Calu3 (cell line): Measurements from ENCODE around the gene CMIP. TPM values are rescaled to one million over a fixed set of nuclear protein-coding genes. Genes with fewer than 3 reads are reported as not detected.

Source experiments
- BruUV-seq: library from RNA; stranded (reverse); fragments of 400-500 nt; replicated peaks from 2 replicates; lab custom pipeline; 2021; lab: Mats Ljungman, UMichigan
- CTCF ChIA-PET: fragments of 300-600 bp; sonication (Branson Sonifier 250); formaldehyde crosslinking; loops from one replicate; lab custom pipeline; 2022; ENCODE audit warnings: antibody characterized with exemption; lab: Charles Lee
- DNase-seq: peaks from one replicate; pipeline ENCODE4 v3.0.0; 2022
- H3K27ac Mint-ChIP-seq: one replicate; pipeline ENCODE4 v1.8.0; 2022; ENCODE audit warnings: mixed read lengths; ENCODE audit not compliant: unreplicated experiment
- H3K27me3 Mint-ChIP-seq: one replicate; pipeline ENCODE4 v1.8.0; 2022; ENCODE audit warnings: mixed read lengths; ENCODE audit not compliant: unreplicated experiment
- H3K36me3 Mint-ChIP-seq: one replicate; pipeline ENCODE4 v1.8.0; 2022; ENCODE audit warnings: mild to moderate bottlenecking, moderate library complexity, mixed read lengths; ENCODE audit not compliant: insufficient read depth, unreplicated experiment
- H3K4me1 Mint-ChIP-seq: one replicate; pipeline ENCODE4 v1.8.0; 2022; ENCODE audit warnings: mild to moderate bottlenecking, low read depth, mixed read lengths; ENCODE audit not compliant: unreplicated experiment
- H3K4me3 Mint-ChIP-seq: one replicate; pipeline ENCODE4 v1.8.0; 2022; ENCODE audit warnings: mild to moderate bottlenecking, low read depth, moderate library complexity, mixed read lengths; ENCODE audit not compliant: unreplicated experiment
- H3K9me3 Mint-ChIP-seq: one replicate; pipeline ENCODE4 v1.8.0; 2022; ENCODE audit warnings: low read depth, mixed read lengths; ENCODE audit not compliant: unreplicated experiment
- intact Hi-C: fragments of 100-400 bp; cut with micrococcal nuclease; formaldehyde crosslinking; loops from one replicate; pipeline ENCODE4 v1.10.0; 2022; ENCODE audit not compliant: unreplicated experiment
- total RNA-seq: library from RNA; stranded (reverse); gene quantifications from 2 replicates; pipeline ENCODE4 v1.2.3, GENCODE V29; 2022
- TF ChIP-seq, protein P1 (sequence below): fragments of 200-600 bp; IDR thresholded peaks from one replicate; pipeline ENCODE4 v1.8.0; 2022; ENCODE audit warnings: antibody characterized with exemption; ENCODE audit not compliant: unreplicated experiment

CMIP gene
- total RNA-seq, 1 experiment from 2014 or later, result 82.7 TPM

DNA sequence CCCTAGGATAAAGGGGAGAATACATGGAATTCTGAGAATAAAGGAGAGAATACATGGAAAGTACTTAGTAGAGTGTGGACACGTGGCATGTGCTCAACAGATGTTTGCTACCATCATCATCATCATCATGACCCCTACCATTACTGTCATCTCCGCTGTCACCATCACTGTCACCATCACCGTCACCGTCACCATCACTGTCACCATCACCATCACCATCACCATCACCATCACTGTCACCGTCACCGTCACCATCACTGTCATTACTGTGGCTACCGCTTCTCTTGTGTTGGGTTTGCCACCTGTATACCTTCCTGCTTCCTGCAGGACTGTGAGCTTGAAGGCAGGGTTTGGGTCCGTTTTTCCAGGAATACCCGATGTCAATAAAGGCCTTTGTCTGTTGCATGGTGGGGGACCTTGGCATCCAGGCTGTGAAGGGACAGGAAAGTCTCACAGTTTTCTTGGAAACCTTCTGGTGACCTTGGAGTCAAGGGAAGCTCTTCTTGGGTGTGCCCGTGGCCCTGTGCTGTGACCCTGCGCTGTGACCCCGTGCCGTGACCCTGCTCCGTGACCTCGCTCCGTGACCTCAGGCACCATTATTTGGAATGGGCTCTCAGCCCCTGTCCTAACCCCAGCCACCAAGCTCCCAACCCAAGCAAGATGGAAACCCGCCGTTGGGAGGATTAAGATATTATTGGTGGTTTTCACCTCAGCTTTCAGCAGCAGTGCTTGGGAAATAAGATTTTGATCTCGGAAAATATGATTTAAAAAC lies 14.4 kb downstream of the CMIP start:
- peak overlapping the region; percentile 77 for H3K27ac Mint-ChIP-seq
- CTCF ChIA-PET, result no interaction called here

GRCh38 chr16:81460075-81460474 lies 15.5 kb downstream of the CMIP start:
- CTCF ChIA-PET, result no interaction called here
- peaks cover 36% of the 10 kb centered on the region for H3K36me3 Mint-ChIP-seq
- TF ChIP-seq, protein P1, sequence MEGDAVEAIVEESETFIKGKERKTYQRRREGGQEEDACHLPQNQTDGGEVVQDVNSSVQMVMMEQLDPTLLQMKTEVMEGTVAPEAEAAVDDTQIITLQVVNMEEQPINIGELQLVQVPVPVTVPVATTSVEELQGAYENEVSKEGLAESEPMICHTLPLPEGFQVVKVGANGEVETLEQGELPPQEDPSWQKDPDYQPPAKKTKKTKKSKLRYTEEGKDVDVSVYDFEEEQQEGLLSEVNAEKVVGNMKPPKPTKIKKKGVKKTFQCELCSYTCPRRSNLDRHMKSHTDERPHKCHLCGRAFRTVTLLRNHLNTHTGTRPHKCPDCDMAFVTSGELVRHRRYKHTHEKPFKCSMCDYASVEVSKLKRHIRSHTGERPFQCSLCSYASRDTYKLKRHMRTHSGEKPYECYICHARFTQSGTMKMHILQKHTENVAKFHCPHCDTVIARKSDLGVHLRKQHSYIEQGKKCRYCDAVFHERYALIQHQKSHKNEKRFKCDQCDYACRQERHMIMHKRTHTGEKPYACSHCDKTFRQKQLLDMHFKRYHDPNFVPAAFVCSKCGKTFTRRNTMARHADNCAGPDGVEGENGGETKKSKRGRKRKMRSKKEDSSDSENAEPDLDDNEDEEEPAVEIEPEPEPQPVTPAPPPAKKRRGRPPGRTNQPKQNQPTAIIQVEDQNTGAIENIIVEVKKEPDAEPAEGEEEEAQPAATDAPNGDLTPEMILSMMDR, result no peak
- no peak for DNase-seq
- no peak overlapping the region for H3K4me3 Mint-ChIP-seq
- H3K4me1 Mint-ChIP-seq, result peaks cover 40% of the 10 kb centered on the region
- no peaks in the 10 kb centered on the region for H3K27me3 Mint-ChIP-seq
- no peaks in the 10 kb centered on the region for H3K9me3 Mint-ChIP-seq
- no TSS peak for BruUV-seq
- no peak overlapping the region for H3K27ac Mint-ChIP-seq
- intact Hi-C loops, result no loop called here

More for the DNA sequence above, 14.4 kb downstream of the CMIP start:
- Mint-ChIP-seq H3K4me3 (no peak overlapping the region), H3K36me3 (peaks cover 41% of the 10 kb centered on the region), H3K4me1 (peaks cover 49% of the 10 kb centered on the region), H3K27me3 (no peaks in the 10 kb centered on the region), H3K9me3 (no peaks in the 10 kb centered on the region)
- intact Hi-C loops, result no loop called here
- DNase-seq, result no peak
- TF ChIP-seq, protein P1, result no peak
- no TSS peak for BruUV-seq

DNA sequence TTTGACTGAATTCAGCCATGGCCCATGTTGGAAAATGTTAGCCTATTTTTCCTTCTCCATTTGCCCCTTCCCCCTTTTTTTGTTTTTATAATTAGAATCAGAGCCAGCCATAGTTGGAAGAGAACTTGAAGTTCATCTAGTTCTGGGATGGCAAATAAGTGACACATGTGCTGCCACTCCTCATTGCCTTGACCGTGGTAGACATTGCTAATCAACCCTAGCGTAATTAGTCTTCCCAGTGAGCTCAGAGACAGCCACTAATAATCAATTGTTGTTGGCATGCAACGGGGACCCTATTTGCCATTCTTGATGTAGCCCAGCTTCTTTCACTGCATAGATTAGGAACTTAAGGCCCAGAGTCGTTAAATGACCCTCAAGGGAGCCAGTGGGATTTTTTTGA lies 16.6 kb downstream of the CMIP start:
- H3K4me1 Mint-ChIP-seq, result peaks cover 42% of the 10 kb centered on the region
- TF ChIP-seq, protein P1, result no peak
- peaks cover 36% of the 10 kb centered on the region for H3K36me3 Mint-ChIP-seq
- H3K27me3 Mint-ChIP-seq, result no peaks in the 10 kb centered on the region
- H3K27ac Mint-ChIP-seq, result no peak overlapping the region
- intact Hi-C loops, result no loop called here
- CTCF ChIA-PET, result no interaction called here
- BruUV-seq, result no TSS peak
- no peak for DNase-seq
- no peaks in the 10 kb centered on the region for H3K9me3 Mint-ChIP-seq
- H3K4me3 Mint-ChIP-seq, result no peak overlapping the region

DNA sequence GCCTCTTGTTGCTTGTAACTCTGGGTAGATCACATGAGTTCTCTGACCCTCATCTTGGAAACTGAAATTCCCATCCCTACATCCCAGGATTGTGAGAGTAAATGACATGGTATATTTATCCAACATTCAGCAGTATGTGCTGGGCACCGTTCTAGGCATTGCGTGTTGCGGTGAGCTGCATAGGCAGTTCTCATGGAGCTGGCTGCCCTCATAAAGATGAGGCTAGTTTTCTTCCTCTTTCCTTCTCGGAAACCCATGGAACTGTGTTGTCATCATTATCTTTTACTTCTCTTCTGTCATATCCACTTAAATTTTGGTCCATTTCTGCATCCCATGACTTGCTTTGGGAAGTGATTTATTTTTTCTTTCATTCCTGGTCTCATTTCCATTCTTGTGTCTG lies 17.2 kb downstream of the CMIP start:
- Mint-ChIP-seq H3K9me3 (no peaks in the 10 kb centered on the region), H3K4me1 (peaks cover 42% of the 10 kb centered on the region), H3K27ac (no peak overlapping the region), H3K4me3 (no peak overlapping the region), H3K27me3 (no peaks in the 10 kb centered on the region), H3K36me3 (peaks cover 32% of the 10 kb centered on the region)
- TF ChIP-seq, protein P1, result no peak
- CTCF ChIA-PET, result no interaction called here
- DNase-seq, result no peak
- intact Hi-C loops, result no loop called here
- BruUV-seq, result no TSS peak
